NCI-H510A (cell line): ENCODE measurements around the gene HIPK2.

ENCODE experiments used
- DNase-seq: peaks from one replicate; lab custom pipeline; 2025; lab: John Stamatoyannopoulos, UW

The HIPK2 gene

GRCh38 chr7:139783647-139784385, 6.0 kb upstream of the HIPK2 start:
- no peak for DNase-seq

GRCh38 chr7:139782932-139783331, 5.1 kb upstream of the HIPK2 start:
- DNase-seq: no peak

DNA sequence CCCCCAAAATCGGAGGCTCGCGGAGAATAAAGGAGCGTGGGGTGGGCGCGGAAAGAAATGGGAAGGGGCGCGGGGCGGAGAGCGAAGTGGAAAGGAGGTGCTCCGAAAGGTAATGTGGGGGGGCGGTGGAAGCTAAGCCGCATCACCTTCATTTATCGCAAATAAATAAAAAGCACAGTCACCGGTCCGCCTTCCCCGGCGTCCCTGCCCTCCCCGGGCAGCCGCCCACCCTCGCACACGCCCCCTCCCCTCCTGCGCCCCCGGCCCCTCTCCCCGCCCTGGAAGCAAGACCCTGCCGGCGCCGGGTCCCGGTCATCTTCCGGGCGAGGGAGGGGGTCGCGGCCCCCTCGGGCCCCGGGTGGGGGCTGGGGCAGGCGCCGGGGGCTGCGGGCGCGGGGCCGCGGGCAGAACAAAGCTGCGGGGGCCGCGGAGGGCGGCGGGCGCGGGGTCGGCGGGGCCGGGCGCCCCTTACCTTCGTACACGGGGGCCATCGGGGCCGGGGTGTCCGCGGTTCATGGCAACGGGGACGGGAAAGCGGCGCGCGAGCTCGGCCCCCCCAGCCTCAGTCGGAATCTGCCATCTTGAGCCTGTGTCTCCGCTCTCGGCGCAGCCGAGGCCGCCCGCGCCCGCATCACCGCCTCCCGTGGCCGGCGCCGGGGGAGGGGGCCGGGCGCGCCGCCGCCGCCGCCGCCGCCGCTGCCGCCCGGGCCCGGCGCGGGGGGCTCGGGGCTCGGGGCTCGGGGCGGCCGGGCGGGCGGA, 486 bp downstream of the HIPK2 start:
- DNase-seq: no peak

DNA sequence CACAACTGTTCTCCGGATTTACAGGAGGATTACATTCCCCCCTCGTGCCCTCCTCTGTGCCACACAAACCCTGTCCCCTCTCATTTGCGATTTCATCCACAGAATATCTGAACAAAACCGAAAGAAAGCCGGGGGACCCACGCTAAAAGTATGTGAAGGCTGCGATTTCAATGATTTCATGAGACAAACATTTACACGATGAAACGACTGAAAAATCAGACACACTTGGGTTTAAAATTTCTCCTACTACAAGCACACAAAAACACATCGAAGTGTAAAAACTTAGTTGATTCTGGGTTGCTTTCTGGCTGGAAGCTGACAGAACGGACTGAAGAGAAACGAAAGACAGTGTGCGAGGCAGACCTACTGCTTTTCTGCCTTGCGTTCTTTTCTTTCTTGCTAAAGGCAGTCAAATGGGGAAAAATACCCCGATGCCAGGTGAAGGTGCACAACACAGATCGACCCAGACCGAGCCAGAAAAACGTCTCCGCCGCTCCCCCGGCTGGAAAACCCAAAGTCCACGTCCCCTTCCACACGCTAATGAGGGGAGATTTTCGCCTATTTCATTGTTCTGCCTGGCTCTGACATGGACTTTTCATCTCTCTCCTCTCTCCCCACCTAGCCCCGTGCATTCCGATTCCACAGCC, 1.2 kb downstream of the HIPK2 start:
- DNase-seq: no peak

DNA sequence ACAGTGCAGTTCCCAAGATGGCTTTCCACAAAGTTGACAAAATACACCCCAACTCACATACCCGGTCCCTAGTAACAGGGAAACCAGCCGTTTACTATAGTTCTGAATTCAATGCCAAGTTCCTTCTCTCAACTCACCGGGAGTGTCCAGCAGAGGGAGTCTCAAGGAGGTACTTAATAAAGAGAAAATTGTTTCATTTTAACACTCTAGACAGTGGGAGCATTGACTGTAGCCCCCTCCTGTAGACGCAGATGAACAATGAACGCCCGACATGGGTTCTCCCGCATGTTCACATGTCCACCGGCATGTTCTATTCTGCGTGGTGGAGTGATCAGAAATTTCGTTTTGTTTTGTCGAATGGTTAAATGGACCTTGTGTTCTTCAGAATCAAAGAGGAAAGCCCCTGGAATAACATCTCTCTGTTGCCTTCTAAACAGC, 1.9 kb downstream of the HIPK2 start:
- DNase-seq: no peak

GRCh38 chr7:139774376-139774775, 3.4 kb downstream of the HIPK2 start:
- DNase-seq: no peak

- DNase-seq: no peak
These were observed 4.4 kb downstream of the HIPK2 start for GRCh38 chr7:139773371-139773770.

DNA sequence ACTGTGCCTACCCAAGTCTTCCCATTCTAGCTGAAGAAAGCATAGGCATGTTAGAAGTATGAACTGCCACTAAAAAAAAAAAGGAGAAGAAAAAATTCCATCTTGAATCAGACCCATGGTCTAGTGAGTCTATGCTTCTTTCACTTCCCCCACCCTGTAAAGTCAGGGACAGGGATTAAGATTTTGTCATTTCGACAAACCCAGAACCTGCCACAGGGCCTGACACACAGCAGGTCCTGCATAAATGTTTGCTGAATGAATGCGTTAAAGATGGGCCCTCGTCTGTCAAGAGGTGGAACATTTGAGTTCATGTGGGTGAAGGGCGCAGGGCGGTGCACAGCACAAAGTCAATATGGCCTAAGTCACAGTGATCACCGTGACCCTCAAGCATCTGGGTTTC, 4.9 kb downstream of the HIPK2 start:
- DNase-seq: no peak

- DNase-seq: no peak
These were observed 5.7 kb downstream of the HIPK2 start for GRCh38 chr7:139772115-139772514.

- DNase-seq: no peak
These were observed 6.5 kb downstream of the HIPK2 start for GRCh38 chr7:139771001-139771956.

GRCh38 chr7:139769761-139770160, 8.0 kb downstream of the HIPK2 start:
- DNase-seq: no peak

DNA sequence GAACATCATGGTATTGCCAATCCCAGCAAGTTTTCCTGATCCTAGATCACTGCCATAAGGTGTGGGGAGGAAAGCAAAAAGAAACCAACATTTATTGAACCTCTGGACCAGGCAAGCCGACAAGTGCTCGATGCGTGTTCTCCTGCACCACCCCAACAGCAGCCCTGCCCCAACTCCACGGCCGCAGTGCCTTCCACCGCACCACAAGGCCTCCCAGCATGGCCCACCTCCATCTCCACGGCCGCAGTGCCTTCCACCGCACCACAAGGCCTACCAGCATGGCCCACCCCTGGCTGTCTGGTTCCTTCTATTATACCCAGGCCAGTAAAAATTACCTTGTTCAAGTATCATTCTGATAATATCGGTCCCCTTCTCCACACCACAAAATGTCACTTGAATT, 8.7 kb downstream of the HIPK2 start:
- DNase-seq: no peak

DNA sequence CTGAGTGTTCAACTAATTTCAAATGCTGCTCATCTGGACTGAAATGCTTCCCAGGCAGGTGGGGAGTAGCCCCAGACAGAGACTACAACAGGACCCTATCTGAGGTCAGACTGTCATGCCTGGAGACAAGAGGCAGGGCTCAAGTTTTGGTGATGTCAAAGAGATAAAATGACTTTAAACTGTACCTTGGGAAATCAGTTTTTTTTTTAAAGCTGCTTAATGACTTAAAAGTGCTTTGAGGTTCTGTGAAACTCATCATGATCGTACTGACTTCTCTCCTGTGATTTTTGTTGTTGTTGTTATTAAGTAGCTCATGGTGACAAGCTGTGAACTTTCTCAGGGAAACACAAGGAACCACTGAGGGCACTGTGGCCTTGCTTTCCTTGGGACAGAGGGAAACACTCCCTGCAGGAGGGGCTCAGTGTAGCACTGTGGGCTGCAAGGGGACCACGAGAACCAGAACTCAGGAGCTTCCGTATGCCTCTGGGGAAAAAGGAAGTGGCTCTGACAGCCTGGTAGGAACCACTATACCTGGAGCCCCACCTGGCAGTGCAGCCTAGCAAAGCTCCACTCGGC, 9.5 kb downstream of the HIPK2 start:
- no peak for DNase-seq

DNA sequence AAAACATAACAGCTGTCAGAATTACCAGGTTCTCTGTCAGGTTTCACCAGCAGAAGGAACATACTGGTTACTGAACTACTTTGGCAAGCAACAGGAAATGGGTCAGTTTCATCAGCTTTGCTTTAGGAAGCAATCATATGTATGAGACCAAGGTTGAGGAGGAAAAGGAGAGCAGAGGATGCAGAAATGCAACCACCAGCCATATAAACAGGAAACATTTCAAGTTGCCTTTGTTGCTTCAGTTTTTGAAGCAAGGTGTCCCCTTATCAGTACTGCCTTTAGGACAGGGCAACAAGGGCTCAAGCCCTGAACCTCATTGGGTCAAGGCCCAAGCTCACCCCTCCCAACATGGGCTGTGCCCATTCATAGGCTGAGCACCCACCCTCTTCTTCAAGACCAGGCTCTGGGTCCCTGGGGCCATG, 10.2 kb downstream of the HIPK2 start:
- DNase-seq: no peak

- no peak for DNase-seq
These were observed 12.7 kb downstream of the HIPK2 start for GRCh38 chr7:139765143-139765542.

DNA sequence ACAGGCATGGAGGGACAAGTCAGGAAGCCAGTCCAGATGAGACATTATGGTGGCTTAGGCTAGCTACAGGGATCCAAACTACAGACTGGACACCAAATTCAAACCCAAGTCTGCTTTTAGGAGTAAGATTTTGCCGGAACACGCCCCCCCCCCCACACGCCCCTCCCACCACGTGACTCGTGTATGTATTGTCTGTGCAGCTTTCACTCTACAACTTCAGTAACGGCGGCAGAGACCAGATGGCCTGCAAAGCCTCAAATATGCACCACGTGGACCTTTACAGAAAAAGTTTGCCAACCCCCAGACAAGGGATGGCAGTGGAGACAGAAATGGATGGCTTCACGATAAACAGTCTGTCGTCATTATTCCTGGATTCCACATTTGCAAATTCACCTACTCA, 14.5 kb downstream of the HIPK2 start:
- DNase-seq: no peak

GRCh38 chr7:139762886-139763285, 14.9 kb downstream of the HIPK2 start:
- DNase-seq: no peak

DNA sequence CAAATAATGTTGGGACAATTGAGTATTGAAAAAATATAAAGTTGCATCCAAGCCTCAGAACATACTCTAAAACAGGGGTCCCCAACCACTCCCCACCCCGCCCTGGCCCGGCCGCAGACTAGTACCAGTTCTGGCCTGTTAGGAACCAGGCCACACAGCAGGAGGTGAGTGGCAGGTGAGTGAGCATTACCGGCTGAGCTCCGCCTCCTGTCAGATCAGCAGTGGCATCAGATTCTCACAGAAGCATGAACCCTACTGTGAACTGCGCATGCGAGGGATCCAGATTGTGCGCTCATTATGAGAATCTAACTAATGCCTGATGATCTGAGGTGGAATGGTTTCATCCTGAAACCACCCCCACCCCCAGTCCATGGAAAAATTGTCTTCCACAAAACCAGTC, 19.4 kb downstream of the HIPK2 start:
- DNase-seq: no peak

GRCh38 chr7:139757968-139758367, 19.8 kb downstream of the HIPK2 start:
- no peak for DNase-seq

DNA sequence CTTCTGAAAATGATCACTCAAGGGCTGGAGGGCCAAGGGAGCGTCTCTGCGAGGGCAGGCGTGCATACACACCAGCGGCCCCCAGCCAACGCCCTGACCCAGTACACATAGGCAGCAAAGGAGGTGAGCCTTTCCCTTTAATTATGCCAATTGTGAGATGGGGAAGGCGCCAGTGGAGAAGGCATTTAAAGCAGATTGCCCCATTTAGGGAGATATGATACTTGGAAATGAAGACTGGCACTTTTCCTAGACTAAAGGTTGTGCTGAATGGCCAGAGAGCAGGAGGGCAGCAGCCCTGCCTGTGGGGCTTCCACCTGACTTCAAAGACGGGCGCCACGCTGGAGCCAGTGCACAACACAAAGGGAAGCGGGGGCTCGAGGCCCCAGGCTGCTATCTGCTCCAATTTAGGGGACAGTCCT, 24.1 kb downstream of the HIPK2 start:
- no peak for DNase-seq

- DNase-seq: peak; percentile 43
These were observed 24.6 kb downstream of the HIPK2 start for GRCh38 chr7:139753081-139753692.
